Neural cell (in vitro differentiated cells): ENCODE measurements around the gene TIAM1. TPM values are rescaled to one million over a fixed set of nuclear protein-coding genes. Genes with fewer than 3 reads are reported as not detected.

Experiments
- H2AFZ ChIP-seq: fragments of 200-600, 300-800 bp; sonication (generic), shearing (Covaris generic); 2 replicates; pipeline ENCODE4 v1.6.0; 2014; ENCODE audit warnings: low read depth, mild to moderate bottlenecking, antibody characterized with exemption, low read length, moderate library complexity
- H3F3A ChIP-seq: fragments of 200-600 bp; shearing (Covaris generic); 2 replicates; pipeline ENCODE4 v1.6.1; 2016; ENCODE audit warnings: mild to moderate bottlenecking, moderate library complexity, mixed read lengths, antibody characterized with exemption, low read length; ENCODE audit not compliant: insufficient read depth, poor library complexity, severe bottlenecking
- H3K27ac ChIP-seq: fragments of 200-600, 300-800 bp; sonication (generic), shearing (Covaris generic); 2 replicates; pipeline ENCODE4 v1.5.1; 2014; ENCODE audit warnings: mild to moderate bottlenecking, low read length, moderate library complexity
- H3K27me3 ChIP-seq: fragments of 300-800, 200-600 bp; sonication (generic), shearing (Covaris generic); 2 replicates; pipeline ENCODE4 v1.6.0; 2014; ENCODE audit warnings: mild to moderate bottlenecking, low read depth, low read length, moderate library complexity; ENCODE audit not compliant: insufficient read depth
- H3K36me3 ChIP-seq: fragments of 300-800, 200-600 bp; sonication (generic), shearing (Covaris generic); 2 replicates; pipeline ENCODE4 v1.5.1; 2014; ENCODE audit warnings: mild to moderate bottlenecking, antibody characterized with exemption, low read length, moderate library complexity; ENCODE audit not compliant: insufficient read depth
- H3K4me2 ChIP-seq: fragments of 300-800, 200-600 bp; sonication (generic), shearing (Covaris generic); 2 replicates; pipeline ENCODE4 v1.6.0; 2014; ENCODE audit warnings: mild to moderate bottlenecking, low read length
- H3K4me3 ChIP-seq: fragments of 300-800, 200-600 bp; sonication (generic), shearing (Covaris generic); 2 replicates; pipeline ENCODE4 v1.5.1; 2014; ENCODE audit warnings: mild to moderate bottlenecking, low read length, moderate library complexity
- H3K79me2 ChIP-seq: fragments of 200-600 bp; shearing (Covaris generic); replicated peaks from 2 replicates; pipeline ENCODE4 v1.6.0; 2014; ENCODE audit warnings: mild to moderate bottlenecking, low read length, moderate library complexity; ENCODE audit not compliant: insufficient read depth
- H3K9ac ChIP-seq: fragments of 300-800, 200-600 bp; sonication (generic), shearing (Covaris generic); 2 replicates; pipeline ENCODE4 v1.6.1; 2016; ENCODE audit warnings: mild to moderate bottlenecking, low read length, mixed read lengths
- H3K9me2 ChIP-seq: fragments of 200-600 bp; shearing (Covaris generic); 2 replicates; pipeline ENCODE4 v1.6.1; 2016; ENCODE audit warnings: mild to moderate bottlenecking, low read length, mixed read lengths; ENCODE audit not compliant: insufficient read depth
- H3K9me3 ChIP-seq: fragments of 200-600, 300-800 bp; sonication (generic), shearing (Covaris generic); 2 replicates; pipeline ENCODE4 v1.6.1; 2016; ENCODE audit warnings: mild to moderate bottlenecking, mixed run types, low read length, moderate library complexity, mixed read lengths
- H4K20me1 ChIP-seq: fragments of 200-600 bp; shearing (Covaris generic); 2 replicates; pipeline ENCODE4 v1.6.1; 2016; ENCODE audit warnings: mild to moderate bottlenecking, mixed run types; ENCODE audit not compliant: insufficient read depth
- CTCF ChIP-seq: fragments of 450-650 bp; IDR thresholded peaks from 2 replicates; pipeline ENCODE4 v1.5.1; 2014; ENCODE audit warnings: antibody characterized with exemption, mild to moderate bottlenecking, moderate library complexity; ENCODE audit not compliant: poor library complexity, severe bottlenecking
- EP300 ChIP-seq: fragments of 450-650 bp; conservative IDR thresholded peaks from 2 replicates; pipeline ENCODE4 v1.6.1; 2014; ENCODE audit warnings: antibody characterized with exemption, mild to moderate bottlenecking, moderate library complexity; ENCODE audit not compliant: poor library complexity, severe bottlenecking
- EZH2 ChIP-seq: fragments of 200-600, 300-800 bp; shearing (Covaris generic), sonication (generic); IDR thresholded peaks from 2 replicates; pipeline ENCODE4 v1.6.1; 2014; ENCODE audit warnings: antibody characterized with exemption, low read length, borderline replicate concordance, mild to moderate bottlenecking; ENCODE audit not compliant: insufficient read depth, poor library complexity, severe bottlenecking
- MXI1 ChIP-seq: fragments of 450-650 bp; conservative IDR thresholded peaks from 2 replicates; pipeline ENCODE4 v1.6.1; 2014; ENCODE audit warnings: antibody characterized with exemption, mild to moderate bottlenecking; ENCODE audit not compliant: poor library complexity, severe bottlenecking
- POLR2AphosphoS5 ChIP-seq: IDR thresholded peaks from 2 replicates; pipeline ENCODE4 v1.6.1; 2012
- RAD21 ChIP-seq: fragments of 450-650 bp; conservative IDR thresholded peaks from 2 replicates; pipeline ENCODE4 v1.6.1; 2014; ENCODE audit warnings: antibody characterized with exemption, mild to moderate bottlenecking, moderate library complexity
- REST ChIP-seq: IDR thresholded peaks from 2 replicates; pipeline ENCODE4 v1.6.1; 2012; ENCODE audit warnings: borderline replicate concordance
- SMC3 ChIP-seq: fragments of 450-650 bp; conservative IDR thresholded peaks from 2 replicates; pipeline ENCODE4 v1.6.1; 2014; ENCODE audit warnings: antibody characterized with exemption, mild to moderate bottlenecking, moderate library complexity; ENCODE audit not compliant: poor library complexity
- TAF1 ChIP-seq: IDR thresholded peaks from 2 replicates; pipeline ENCODE4 v1.6.1; 2012; ENCODE audit warnings: low read depth
- polyA plus RNA-seq: library from polyadenylated mRNA; depleted of rRNA; stranded (reverse); fragments of >200 nt; gene quantifications from 2 replicates; pipeline ENCODE4 v1.2.3, GENCODE V29; 2014

The TIAM1 gene
- polyA plus RNA-seq, 1 donor from 2014 or later, result 13.2 TPM

- Histone ChIP-seq H3K4me2 (no peak overlapping the region), H3K9me2 (no peaks in the 10 kb centered on the region), H3K36me3 (no peaks in the 10 kb centered on the region), H3K9me3 (no peaks in the 10 kb centered on the region), H3F3A (no peaks in the 10 kb centered on the region), H3K9ac (no peak overlapping the region), H2AFZ (no peak overlapping the region), H4K20me1 (no peaks in the 10 kb centered on the region), H3K79me2 (no peaks in the 10 kb centered on the region), H3K27ac (no peak overlapping the region), H3K27me3 (no peaks in the 10 kb centered on the region), H3K4me3 (no peak overlapping the region)
- TF ChIP-seq POLR2AphosphoS5, result no peak
- no peak for TF ChIP-seq TAF1
- TF ChIP-seq MXI1, result no peak
- no peak for TF ChIP-seq RAD21
- TF ChIP-seq REST, result no peak
- no peak for TF ChIP-seq CTCF
- TF ChIP-seq EP300, result no peak
- no peak for TF ChIP-seq SMC3
- TF ChIP-seq EZH2, result no peak
Measured at GRCh38 chr21:31370893-31371544, 27.0 kb upstream of the TIAM1 start.

DNA sequence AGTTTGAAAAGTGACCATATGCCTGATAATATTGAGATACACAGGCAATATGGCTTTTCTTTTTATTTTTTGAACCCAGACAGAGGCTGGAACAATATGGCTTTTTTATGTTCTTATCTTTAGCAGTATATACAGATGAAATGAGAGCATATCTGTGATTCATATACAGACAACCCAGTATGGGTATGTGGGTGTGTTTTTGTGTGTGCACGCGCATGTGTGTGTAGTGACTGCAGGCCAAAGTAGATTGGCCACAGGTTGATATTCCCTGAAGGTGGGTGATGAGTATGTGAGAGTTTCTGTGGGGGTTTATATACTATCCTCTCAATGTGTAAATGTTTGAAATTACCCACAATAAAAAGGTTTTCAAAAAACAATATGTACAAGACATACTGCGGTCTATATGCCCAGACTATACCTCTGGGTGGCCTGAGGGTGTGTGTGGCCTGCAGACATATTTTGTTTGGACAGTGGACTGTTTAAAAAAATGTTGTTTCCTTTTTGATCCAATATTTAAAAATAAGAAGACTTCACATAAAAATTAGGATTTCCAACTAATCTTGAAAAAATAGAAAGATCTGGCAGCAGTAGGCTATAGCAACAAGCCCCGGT is 26.3 kb upstream of the TIAM1 start:
- no peaks in the 10 kb centered on the region for H3K27me3 ChIP-seq
- no peaks in the 10 kb centered on the region for H3K9me2 ChIP-seq
- H3K9ac ChIP-seq, result no peak overlapping the region
- H3K79me2 ChIP-seq, result no peaks in the 10 kb centered on the region
- no peak overlapping the region for H2AFZ ChIP-seq
- no peak overlapping the region for H3K4me3 ChIP-seq
- H3K36me3 ChIP-seq, result no peaks in the 10 kb centered on the region
- H3K9me3 ChIP-seq, result no peaks in the 10 kb centered on the region
- no peaks in the 10 kb centered on the region for H4K20me1 ChIP-seq
- no peak overlapping the region for H3K4me2 ChIP-seq
- no peak for TF ChIP-seq TAF1
- TF ChIP-seq EZH2, result no peak
- no peak for TF ChIP-seq REST
- TF ChIP-seq POLR2AphosphoS5, result no peak
- TF ChIP-seq EP300, result no peak
- TF ChIP-seq CTCF, result no peak
- no peak for TF ChIP-seq RAD21
- TF ChIP-seq SMC3, result no peak
- no peak for TF ChIP-seq MXI1
- no peak overlapping the region for H3K27ac ChIP-seq
- no peaks in the 10 kb centered on the region for H3F3A ChIP-seq
